Keratinocyte (primary cell): ENCODE data around the gene USP46. TPM values are rescaled to one million over a fixed set of nuclear protein-coding genes. Genes with fewer than 3 reads are reported as not detected.

ENCODE experiments used
- DNase-seq: peaks from one replicate; pipeline ENCODE4 v3.0.0-alpha.2; 2011; ENCODE audit warnings: low read depth, missing footprints, low spot score
- FAIRE-seq: peaks from 2 replicates; lab custom pipeline; 2011; peaks lifted over from hg19 to GRCh38; lab: Jason Lieb, UNC
- H2AFZ ChIP-seq: 2 replicates; pipeline ENCODE4 v1.6.0; 2012; ENCODE audit warnings: low read length, control low read depth, inconsistent platforms; ENCODE audit not compliant: control insufficient read depth
- H3K27ac ChIP-seq: 2 replicates; pipeline ENCODE4 v1.5.1; 2011; ENCODE audit warnings: low read length; ENCODE audit not compliant: control insufficient read depth, insufficient read depth
- H3K27me3 ChIP-seq: 3 replicates; pipeline ENCODE4 v1.6.0; 2011; ENCODE audit warnings: low read length; ENCODE audit not compliant: control insufficient read depth, insufficient read depth; ENCODE audit errors: extremely low read depth
- H3K36me3 ChIP-seq, 2 experiments: 2 replicates in 1 of 2; 3 replicates in 1 of 2; pipeline ENCODE4 v1.5.1; 2011; ENCODE audit warnings: low read length in 2 of 2, mild to moderate bottlenecking in 1 of 2; ENCODE audit not compliant: control insufficient read depth in 2 of 2, insufficient read depth in 2 of 2; ENCODE audit errors: extremely low read depth in 1 of 2
- H3K4me1 ChIP-seq: 3 replicates; pipeline ENCODE4 v1.5.1; 2011; ENCODE audit warnings: low read length; ENCODE audit not compliant: control insufficient read depth, insufficient read depth; ENCODE audit errors: extremely low read depth
- H3K4me2 ChIP-seq: 3 replicates; pipeline ENCODE4 v1.6.0; 2011; ENCODE audit warnings: low read depth, low read length; ENCODE audit not compliant: control insufficient read depth, insufficient read depth; ENCODE audit errors: extremely low read depth
- H3K4me3 ChIP-seq, 3 experiments: fragments of 200-600 bp in 1 of 3; sonication (generic) in 1 of 3; 2 replicates in 2 of 3; 3 replicates in 1 of 3; pipeline ENCODE4 v1.5.1; 2011 to 2016; ENCODE audit warnings: low read length in 3 of 3, mild to moderate bottlenecking in 3 of 3, control low read depth in 2 of 3, inconsistent platforms in 1 of 3, low read depth in 1 of 3, mixed read lengths in 1 of 3, mixed run types in 1 of 3, moderate library complexity in 1 of 3; ENCODE audit not compliant: control insufficient read depth in 2 of 3, insufficient read depth in 2 of 3; ENCODE audit errors: extremely low read depth in 1 of 3
- H3K79me2 ChIP-seq: 2 replicates; pipeline ENCODE4 v1.6.0; 2012; ENCODE audit warnings: low read length; ENCODE audit not compliant: control insufficient read depth, insufficient read depth
- H3K9ac ChIP-seq: 3 replicates; pipeline ENCODE4 v1.6.0; 2011; ENCODE audit warnings: low read length; ENCODE audit not compliant: control insufficient read depth, insufficient read depth; ENCODE audit errors: extremely low read depth
- H3K9me1 ChIP-seq: 3 replicates; pipeline ENCODE4 v1.6.0; 2011; ENCODE audit warnings: low read length; ENCODE audit not compliant: control insufficient read depth, insufficient read depth; ENCODE audit errors: extremely low read depth
- H3K9me3 ChIP-seq: 2 replicates; pipeline ENCODE4 v1.5.1; 2012; ENCODE audit warnings: low read depth, low read length; ENCODE audit not compliant: control insufficient read depth
- H4K20me1 ChIP-seq: 3 replicates; pipeline ENCODE4 v1.6.0; 2011; ENCODE audit warnings: low read length; ENCODE audit not compliant: control insufficient read depth, insufficient read depth; ENCODE audit errors: extremely low read depth
- CTCF ChIP-seq, 3 experiments: IDR thresholded peaks in 1 of 3; conservative IDR thresholded peaks in 1 of 3; optimal IDR thresholded peaks in 1 of 3; 2 replicates in 2 of 3; 3 replicates in 1 of 3; pipeline versions ENCODE3 to v1.5.1; 2011; ENCODE audit warnings: low read length in 3 of 3, mild to moderate bottlenecking in 3 of 3, moderate library complexity in 2 of 3, control low read depth in 1 of 3, inconsistent platforms in 1 of 3; ENCODE audit not compliant: insufficient read depth in 2 of 3; ENCODE audit errors: extremely low read depth in 1 of 3
- EZH2 ChIP-seq: IDR thresholded peaks from one replicate; pipeline ENCODE4 v1.6.1; 2012; ENCODE audit warnings: inconsistent platforms, mild to moderate bottlenecking, low read length, moderate library complexity
- dilution Hi-C: fragments of 300-500 bp; cut with MboI; formaldehyde crosslinking; loops from one replicate; pipeline ENCODE4 v1.7.0; 2020; ENCODE audit warnings: low sequenced_read_pairs; ENCODE audit not compliant: extremely low pct_ligation_motif_present
- polyA plus RNA-seq, 5 experiments: library from polyadenylated mRNA; depleted of rRNA in 3 of 5; stranded (reverse) in 3 of 5; stranded (forward) in 1 of 5; unstranded in 1 of 5; fragments of >200 nt; gene quantifications; 1 replicate in 1 of 5; 2 replicates in 3 of 5; 3 replicates in 1 of 5; pipeline versions ENCODE4 v1.2.1 to v1.2.3, GENCODE V29; 2011 to 2012; ENCODE audit warnings: missing spikeins in 2 of 5, low read depth in 1 of 5, low replicate concordance in 1 of 5

The USP46 gene
- polyA plus RNA-seq, 1 donor (not counting 4 experiments of a cell fraction or from before 2014, with no cell fraction given): 20.4 TPM

GRCh38 chr4:52588771-52589591, 70.1 kb downstream of the USP46 start:
- no peak overlapping the region for H3K4me3 ChIP-seq
- H2AFZ ChIP-seq: peak overlapping the region; percentile 41
- H3K79me2 ChIP-seq: no peaks in the 10 kb centered on the region
- H3K36me3 ChIP-seq: no peaks in the 10 kb centered on the region
- H3K27ac ChIP-seq: no peak overlapping the region
- DNase-seq (no peak), FAIRE-seq (peak; percentile 76)
- H3K9me1 ChIP-seq: no peaks in the 10 kb centered on the region
- no peak for TF ChIP-seq EZH2
- no peak for TF ChIP-seq CTCF (optimal IDR thresholded peaks at IDR 0.05 in 1 of 3, IDR thresholded peaks at IDR 0.05 in 1 of 3, conservative IDR thresholded peaks at IDR 0.05 in 1 of 3; ENCODE audit: extremely low read depth in 1 of 3, insufficient read depth in 2 of 3, low read length in 3 of 3)
- H3K4me2 ChIP-seq: no peak overlapping the region
- peaks cover 12% of the 10 kb centered on the region for H3K4me1 ChIP-seq
- dilution Hi-C loops: no loop called here
- no peaks in the 10 kb centered on the region for H3K9me3 ChIP-seq
- H4K20me1 ChIP-seq: no peaks in the 10 kb centered on the region
- H3K9ac ChIP-seq: no peak overlapping the region
- no peaks in the 10 kb centered on the region for H3K27me3 ChIP-seq

- H3K27me3 ChIP-seq: no peaks in the 10 kb centered on the region
- no peak overlapping the region for H3K4me2 ChIP-seq
- H4K20me1 ChIP-seq: no peaks in the 10 kb centered on the region
- dilution Hi-C loops: no loop called here
- no peaks in the 10 kb centered on the region for H3K9me1 ChIP-seq
- peaks cover 12% of the 10 kb centered on the region for H3K4me1 ChIP-seq
- H3K9me3 ChIP-seq: no peaks in the 10 kb centered on the region
- no peak overlapping the region for H3K27ac ChIP-seq
- no peak overlapping the region for H3K4me3 ChIP-seq
- FAIRE-seq (no peak), DNase-seq (no peak)
- no peak overlapping the region for H3K9ac ChIP-seq
- H2AFZ ChIP-seq: no peak overlapping the region
- TF ChIP-seq CTCF (optimal IDR thresholded peaks at IDR 0.05 in 1 of 3, IDR thresholded peaks at IDR 0.05 in 1 of 3, conservative IDR thresholded peaks at IDR 0.05 in 1 of 3; ENCODE audit: extremely low read depth in 1 of 3, insufficient read depth in 2 of 3, low read length in 3 of 3) (peak; percentile 29 to 63 (median 49)), EZH2 (no peak)
- H3K79me2 ChIP-seq: no peaks in the 10 kb centered on the region
- no peaks in the 10 kb centered on the region for H3K36me3 ChIP-seq
These were observed 71.0 kb downstream of the USP46 start for GRCh38 chr4:52588097-52588496.
